Nephron progenitor cell (in vitro differentiated cells): ENCODE measurements around the gene CD226.
A peak's percentile ranks its signal among the peaks of the same experiment; 100 is the strongest.

Experiments used
- DNase-seq: peaks from one replicate; pipeline ENCODE4 v3.0.0; 2021
- H3K27ac Mint-ChIP-seq: 2 replicates; pipeline ENCODE4 v1.8.0; 2021; ENCODE audit warnings: mild to moderate bottlenecking, moderate library complexity, mixed read lengths
- H3K27me3 Mint-ChIP-seq: 2 replicates; pipeline ENCODE4 v1.8.0; 2021; ENCODE audit warnings: mild to moderate bottlenecking, low read depth, mixed read lengths; ENCODE audit not compliant: poor library complexity
- H3K36me3 Mint-ChIP-seq: 2 replicates; pipeline ENCODE4 v1.8.0; 2021; ENCODE audit warnings: low read depth, mixed read lengths
- H3K4me1 Mint-ChIP-seq: 2 replicates; pipeline ENCODE4 v1.8.0; 2021; ENCODE audit warnings: mixed read lengths
- H3K4me3 Mint-ChIP-seq: 2 replicates; pipeline ENCODE4 v1.8.0; 2021; ENCODE audit warnings: mild to moderate bottlenecking, moderate library complexity, mixed read lengths
- H3K9me3 Mint-ChIP-seq: 2 replicates; pipeline ENCODE4 v1.8.0; 2021; ENCODE audit warnings: mild to moderate bottlenecking, moderate library complexity, mixed read lengths
- TF ChIP-seq, protein P1 (sequence below): fragments of 200-600 bp; sonication (generic); IDR thresholded peaks from 2 replicates; pipeline ENCODE4 v1.5.0; 2021; ENCODE audit warnings: antibody characterized with exemption

CD226 gene

GRCh38 chr18:69878213-69878933 lies 69.3 kb downstream of the CD226 start:
- peaks cover 7% of the 10 kb centered on the region for H3K9me3 Mint-ChIP-seq
- DNase-seq, result no peak
- H3K4me3 Mint-ChIP-seq, result no peak overlapping the region
- H3K27ac Mint-ChIP-seq, result peak overlapping the region; percentile 34
- TF ChIP-seq, protein P1, sequence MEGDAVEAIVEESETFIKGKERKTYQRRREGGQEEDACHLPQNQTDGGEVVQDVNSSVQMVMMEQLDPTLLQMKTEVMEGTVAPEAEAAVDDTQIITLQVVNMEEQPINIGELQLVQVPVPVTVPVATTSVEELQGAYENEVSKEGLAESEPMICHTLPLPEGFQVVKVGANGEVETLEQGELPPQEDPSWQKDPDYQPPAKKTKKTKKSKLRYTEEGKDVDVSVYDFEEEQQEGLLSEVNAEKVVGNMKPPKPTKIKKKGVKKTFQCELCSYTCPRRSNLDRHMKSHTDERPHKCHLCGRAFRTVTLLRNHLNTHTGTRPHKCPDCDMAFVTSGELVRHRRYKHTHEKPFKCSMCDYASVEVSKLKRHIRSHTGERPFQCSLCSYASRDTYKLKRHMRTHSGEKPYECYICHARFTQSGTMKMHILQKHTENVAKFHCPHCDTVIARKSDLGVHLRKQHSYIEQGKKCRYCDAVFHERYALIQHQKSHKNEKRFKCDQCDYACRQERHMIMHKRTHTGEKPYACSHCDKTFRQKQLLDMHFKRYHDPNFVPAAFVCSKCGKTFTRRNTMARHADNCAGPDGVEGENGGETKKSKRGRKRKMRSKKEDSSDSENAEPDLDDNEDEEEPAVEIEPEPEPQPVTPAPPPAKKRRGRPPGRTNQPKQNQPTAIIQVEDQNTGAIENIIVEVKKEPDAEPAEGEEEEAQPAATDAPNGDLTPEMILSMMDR, result no peak
- no peaks in the 10 kb centered on the region for H3K27me3 Mint-ChIP-seq
- no peaks in the 10 kb centered on the region for H3K36me3 Mint-ChIP-seq
- peaks cover 7% of the 10 kb centered on the region for H3K4me1 Mint-ChIP-seq

DNA sequence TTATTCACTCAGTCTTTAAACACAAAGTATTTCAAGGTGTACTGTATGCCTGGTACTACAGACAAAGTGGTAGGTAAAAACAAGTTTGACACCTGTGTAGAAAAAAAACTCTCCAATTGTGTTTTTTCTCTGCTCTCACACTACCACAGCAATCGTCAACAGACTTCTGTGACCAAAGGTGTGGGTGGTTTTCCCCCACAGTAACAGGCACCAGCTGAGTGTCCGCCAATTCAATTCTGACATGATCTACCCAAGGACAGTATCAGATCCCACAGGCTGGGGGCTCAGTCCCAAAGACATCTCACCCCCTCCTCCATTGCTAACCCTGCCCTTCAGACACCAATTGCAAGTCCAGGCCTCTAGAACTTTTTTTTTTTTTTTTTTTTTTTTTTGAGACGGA lies 71.2 kb downstream of the CD226 start:
- peaks cover 11% of the 10 kb centered on the region for H3K4me1 Mint-ChIP-seq
- H3K27ac Mint-ChIP-seq, result no peak overlapping the region
- peaks cover 7% of the 10 kb centered on the region for H3K9me3 Mint-ChIP-seq
- no peaks in the 10 kb centered on the region for H3K36me3 Mint-ChIP-seq
- TF ChIP-seq, protein P1, result no peak
- H3K27me3 Mint-ChIP-seq, result no peaks in the 10 kb centered on the region
- DNase-seq, result no peak
- H3K4me3 Mint-ChIP-seq, result no peak overlapping the region

- H3K4me3 Mint-ChIP-seq, result no peak overlapping the region
- peaks cover 7% of the 10 kb centered on the region for H3K9me3 Mint-ChIP-seq
- peaks cover 15% of the 10 kb centered on the region for H3K4me1 Mint-ChIP-seq
- no peaks in the 10 kb centered on the region for H3K27me3 Mint-ChIP-seq
- H3K27ac Mint-ChIP-seq, result peak overlapping the region; percentile 68
- DNase-seq, result no peak
- no peaks in the 10 kb centered on the region for H3K36me3 Mint-ChIP-seq
- TF ChIP-seq, protein P1, result no peak
These were observed 73.6 kb downstream of the CD226 start for GRCh38 chr18:69874058-69874457.

GRCh38 chr18:69872661-69873060 lies 75.0 kb downstream of the CD226 start:
- TF ChIP-seq, protein P1, result no peak
- Mint-ChIP-seq H3K4me1 (peaks cover 15% of the 10 kb centered on the region), H3K27me3 (no peaks in the 10 kb centered on the region), H3K4me3 (no peak overlapping the region), H3K27ac (peak overlapping the region; percentile 90), H3K9me3 (no peaks in the 10 kb centered on the region), H3K36me3 (no peaks in the 10 kb centered on the region)
- no peak for DNase-seq

- no peaks in the 10 kb centered on the region for H3K36me3 Mint-ChIP-seq
- no peak overlapping the region for H3K27ac Mint-ChIP-seq
- no peaks in the 10 kb centered on the region for H3K9me3 Mint-ChIP-seq
- H3K4me3 Mint-ChIP-seq, result no peak overlapping the region
- H3K4me1 Mint-ChIP-seq, result peaks cover 15% of the 10 kb centered on the region
- no peak for DNase-seq
- TF ChIP-seq, protein P1, result no peak
- H3K27me3 Mint-ChIP-seq, result no peaks in the 10 kb centered on the region
These were observed 76.3 kb downstream of the CD226 start for GRCh38 chr18:69871363-69871762.

GRCh38 chr18:69870736-69871135 lies 76.9 kb downstream of the CD226 start:
- TF ChIP-seq, protein P1, result no peak
- peaks cover 15% of the 10 kb centered on the region for H3K4me1 Mint-ChIP-seq
- no peak for DNase-seq
- H3K27ac Mint-ChIP-seq, result no peak overlapping the region
- H3K27me3 Mint-ChIP-seq, result no peaks in the 10 kb centered on the region
- H3K9me3 Mint-ChIP-seq, result no peaks in the 10 kb centered on the region
- H3K4me3 Mint-ChIP-seq, result no peak overlapping the region
- H3K36me3 Mint-ChIP-seq, result no peaks in the 10 kb centered on the region
